Ishikawa (cell line): Measurements from ENCODE around the gene TADA1.
A peak's percentile ranks its signal among the peaks of the same experiment; 100 is the strongest.

Source experiments
- CEBPB ChIP-seq: IDR thresholded peaks from 2 replicates; pipeline ENCODE4 v1.6.1; 2012
- CREB1 ChIP-seq: IDR thresholded peaks from 2 replicates; pipeline ENCODE4 v1.6.1; 2012; ENCODE audit warnings: low read depth
- EGR1 ChIP-seq: IDR thresholded peaks from 2 replicates; pipeline ENCODE4 v1.6.1; 2012
- EP300 ChIP-seq: IDR thresholded peaks from 2 replicates; pipeline ENCODE4 v1.6.1; 2012; ENCODE audit warnings: borderline replicate concordance
- FOXM1 ChIP-seq: IDR thresholded peaks from 2 replicates; pipeline ENCODE4 v1.6.1; 2012; ENCODE audit warnings: low read depth, borderline replicate concordance
- NFIC ChIP-seq: IDR thresholded peaks from 2 replicates; pipeline ENCODE4 v1.6.1; 2012
- RAD21 ChIP-seq: IDR thresholded peaks from 2 replicates; pipeline ENCODE4 v1.6.1; 2012; ENCODE audit warnings: low read depth
- TAF1 ChIP-seq: IDR thresholded peaks from 2 replicates; pipeline ENCODE4 v1.6.1; 2012; ENCODE audit warnings: low read depth, mild to moderate bottlenecking
- TCF12 ChIP-seq: IDR thresholded peaks from 2 replicates; pipeline ENCODE4 v1.6.1; 2012; ENCODE audit warnings: low read depth
- TEAD4 ChIP-seq: IDR thresholded peaks from 2 replicates; pipeline ENCODE4 v1.6.1; 2012
- YY1 ChIP-seq: IDR thresholded peaks from 2 replicates; pipeline ENCODE4 v1.6.1; 2012; ENCODE audit warnings: low read depth
- ZBTB7A ChIP-seq: IDR thresholded peaks from 2 replicates; pipeline ENCODE4 v1.6.1; 2012; ENCODE audit warnings: low read depth
- TF ChIP-seq, protein P1 (sequence below): IDR thresholded peaks from 2 replicates; pipeline ENCODE4 v1.6.1; 2012
- TF ChIP-seq, protein P2 (sequence below): IDR thresholded peaks from 2 replicates; pipeline ENCODE4 v1.6.1; 2012; ENCODE audit warnings: low read depth, mild to moderate bottlenecking
- TF ChIP-seq, protein P3 (sequence below): IDR thresholded peaks from 2 replicates; pipeline ENCODE4 v1.6.1; 2012

Gene TADA1

DNA sequence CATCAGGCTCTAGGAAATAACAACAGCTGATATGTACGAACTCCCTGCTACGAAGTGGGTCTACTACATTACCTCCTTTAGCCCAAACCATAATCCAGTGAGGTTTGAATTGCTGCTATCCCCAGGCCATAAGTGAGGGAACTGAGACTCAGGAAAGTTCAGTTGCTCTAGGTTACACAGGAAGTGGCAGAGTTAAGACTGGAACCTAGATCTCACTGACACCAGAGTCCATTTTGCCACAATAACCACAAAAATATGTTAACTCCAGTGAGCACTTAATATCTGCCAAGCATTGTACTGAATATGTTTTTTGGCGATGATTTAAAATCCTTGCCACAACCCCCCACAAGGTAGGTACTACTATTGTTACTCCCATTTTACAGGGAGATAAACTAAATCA, 8.9 kb upstream of the TADA1 start:
- TF ChIP-seq, protein P1, sequence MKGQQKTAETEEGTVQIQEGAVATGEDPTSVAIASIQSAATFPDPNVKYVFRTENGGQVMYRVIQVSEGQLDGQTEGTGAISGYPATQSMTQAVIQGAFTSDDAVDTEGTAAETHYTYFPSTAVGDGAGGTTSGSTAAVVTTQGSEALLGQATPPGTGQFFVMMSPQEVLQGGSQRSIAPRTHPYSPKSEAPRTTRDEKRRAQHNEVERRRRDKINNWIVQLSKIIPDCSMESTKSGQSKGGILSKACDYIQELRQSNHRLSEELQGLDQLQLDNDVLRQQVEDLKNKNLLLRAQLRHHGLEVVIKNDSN, result no peak
- no peak for TF ChIP-seq FOXM1
- no peak for TF ChIP-seq CREB1
- TF ChIP-seq CEBPB, result no peak
- no peak for TF ChIP-seq YY1
- TF ChIP-seq RAD21, result no peak
- no peak for TF ChIP-seq TCF12
- TF ChIP-seq, protein P2, sequence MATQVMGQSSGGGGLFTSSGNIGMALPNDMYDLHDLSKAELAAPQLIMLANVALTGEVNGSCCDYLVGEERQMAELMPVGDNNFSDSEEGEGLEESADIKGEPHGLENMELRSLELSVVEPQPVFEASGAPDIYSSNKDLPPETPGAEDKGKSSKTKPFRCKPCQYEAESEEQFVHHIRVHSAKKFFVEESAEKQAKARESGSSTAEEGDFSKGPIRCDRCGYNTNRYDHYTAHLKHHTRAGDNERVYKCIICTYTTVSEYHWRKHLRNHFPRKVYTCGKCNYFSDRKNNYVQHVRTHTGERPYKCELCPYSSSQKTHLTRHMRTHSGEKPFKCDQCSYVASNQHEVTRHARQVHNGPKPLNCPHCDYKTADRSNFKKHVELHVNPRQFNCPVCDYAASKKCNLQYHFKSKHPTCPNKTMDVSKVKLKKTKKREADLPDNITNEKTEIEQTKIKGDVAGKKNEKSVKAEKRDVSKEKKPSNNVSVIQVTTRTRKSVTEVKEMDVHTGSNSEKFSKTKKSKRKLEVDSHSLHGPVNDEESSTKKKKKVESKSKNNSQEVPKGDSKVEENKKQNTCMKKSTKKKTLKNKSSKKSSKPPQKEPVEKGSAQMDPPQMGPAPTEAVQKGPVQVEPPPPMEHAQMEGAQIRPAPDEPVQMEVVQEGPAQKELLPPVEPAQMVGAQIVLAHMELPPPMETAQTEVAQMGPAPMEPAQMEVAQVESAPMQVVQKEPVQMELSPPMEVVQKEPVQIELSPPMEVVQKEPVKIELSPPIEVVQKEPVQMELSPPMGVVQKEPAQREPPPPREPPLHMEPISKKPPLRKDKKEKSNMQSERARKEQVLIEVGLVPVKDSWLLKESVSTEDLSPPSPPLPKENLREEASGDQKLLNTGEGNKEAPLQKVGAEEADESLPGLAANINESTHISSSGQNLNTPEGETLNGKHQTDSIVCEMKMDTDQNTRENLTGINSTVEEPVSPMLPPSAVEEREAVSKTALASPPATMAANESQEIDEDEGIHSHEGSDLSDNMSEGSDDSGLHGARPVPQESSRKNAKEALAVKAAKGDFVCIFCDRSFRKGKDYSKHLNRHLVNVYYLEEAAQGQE, result no peak
- TF ChIP-seq, protein P3, sequence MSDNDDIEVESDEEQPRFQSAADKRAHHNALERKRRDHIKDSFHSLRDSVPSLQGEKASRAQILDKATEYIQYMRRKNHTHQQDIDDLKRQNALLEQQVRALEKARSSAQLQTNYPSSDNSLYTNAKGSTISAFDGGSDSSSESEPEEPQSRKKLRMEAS, result no peak
- no peak for TF ChIP-seq EGR1

DNA sequence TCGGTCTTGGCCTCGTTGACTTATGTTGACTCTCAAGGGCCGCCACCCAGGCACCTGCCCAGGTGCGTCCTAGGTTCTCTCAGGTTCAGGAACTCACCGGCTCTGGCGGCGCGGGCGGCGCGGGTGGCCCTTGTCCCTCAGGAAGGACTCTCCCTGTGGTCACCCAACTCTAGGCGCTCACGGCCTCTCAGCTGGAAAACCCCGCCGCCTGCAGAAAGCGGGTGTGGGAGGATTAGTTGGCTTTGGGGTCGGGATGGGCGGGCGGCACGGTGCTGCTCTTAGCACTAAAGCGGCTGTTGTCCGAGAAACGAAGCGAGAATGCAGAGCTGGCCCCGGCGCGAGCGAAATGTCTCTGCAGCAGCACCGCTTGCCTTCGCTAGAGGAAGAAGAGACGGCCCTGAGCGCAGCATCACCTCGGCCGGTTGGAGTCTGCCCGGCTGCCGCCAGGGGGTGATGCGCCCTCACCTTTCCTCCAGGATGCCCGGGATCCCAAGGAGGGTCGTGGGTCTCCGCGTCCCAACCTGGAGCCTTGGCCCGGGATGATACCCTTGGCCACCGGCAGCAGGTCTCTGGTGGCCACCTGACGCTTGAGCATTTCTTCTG, 8.1 kb upstream of the TADA1 start:
- TF ChIP-seq RAD21 (no peak), TCF12 (no peak), CREB1 (no peak), CEBPB (no peak), YY1 (no peak), FOXM1 (no peak), EGR1 (no peak), TAF1 (no peak), EP300 (no peak)
- TF ChIP-seq, protein P3, result no peak
- TF ChIP-seq, protein P2, result no peak
- TF ChIP-seq, protein P1, result no peak

DNA sequence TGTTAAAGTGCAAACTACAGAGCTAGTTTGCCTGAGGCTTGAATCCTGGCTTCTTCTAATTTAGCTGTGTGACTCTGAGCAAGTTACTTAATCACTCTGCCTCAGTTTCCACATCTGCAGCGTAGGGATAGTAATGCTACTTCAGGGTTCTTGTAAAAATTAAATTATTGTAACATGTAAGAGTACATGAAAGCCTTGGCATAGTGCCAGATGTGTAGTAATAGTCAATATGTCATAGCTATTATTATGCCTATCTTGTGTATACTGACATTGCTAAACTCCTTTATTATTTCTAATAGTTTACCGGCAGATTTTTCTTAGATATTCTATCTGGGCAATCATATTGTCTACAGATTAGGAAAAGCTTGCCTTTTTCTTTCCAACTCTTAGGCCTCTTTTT, 6.8 kb upstream of the TADA1 start:
- no peak for TF ChIP-seq ZBTB7A
- TF ChIP-seq NFIC, result peak; percentile 50; the same call in 1 of the 2 replicates

DNA sequence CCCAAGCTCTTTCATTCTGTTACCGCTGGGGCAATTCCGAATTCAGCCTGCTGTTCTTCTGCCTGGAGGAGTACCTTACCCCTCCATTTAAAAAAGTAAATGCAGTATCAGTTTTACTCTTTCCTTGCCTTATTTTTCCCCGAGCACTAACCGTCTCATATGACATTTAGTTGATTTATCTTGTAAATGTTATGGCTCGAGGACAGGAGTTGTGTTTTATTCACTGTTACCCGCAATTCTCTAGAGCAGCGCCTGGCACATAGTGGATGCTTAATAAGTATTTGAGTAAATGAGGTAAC, 425 bp upstream of the TADA1 start:
- TF ChIP-seq ZBTB7A (no peak), TCF12 (no peak), TEAD4 (no peak), CEBPB (no peak), FOXM1 (no peak), EGR1 (no peak), RAD21 (no peak), EP300 (no peak), YY1 (no peak), TAF1 (no peak), NFIC (no peak), CREB1 (no peak)
- TF ChIP-seq, protein P1, result no peak
- TF ChIP-seq, protein P2, result no peak
- TF ChIP-seq, protein P3, result no peak
